Measurements from ENCODE around the gene TXNDC11. TPM values are rescaled to one million over a fixed set of nuclear protein-coding genes. Genes with fewer than 3 reads are reported as not detected.

TXNDC11 gene
- total RNA-seq, 2 experiments from 2014 or later = 21.7 to 24.4 TPM

DNA sequence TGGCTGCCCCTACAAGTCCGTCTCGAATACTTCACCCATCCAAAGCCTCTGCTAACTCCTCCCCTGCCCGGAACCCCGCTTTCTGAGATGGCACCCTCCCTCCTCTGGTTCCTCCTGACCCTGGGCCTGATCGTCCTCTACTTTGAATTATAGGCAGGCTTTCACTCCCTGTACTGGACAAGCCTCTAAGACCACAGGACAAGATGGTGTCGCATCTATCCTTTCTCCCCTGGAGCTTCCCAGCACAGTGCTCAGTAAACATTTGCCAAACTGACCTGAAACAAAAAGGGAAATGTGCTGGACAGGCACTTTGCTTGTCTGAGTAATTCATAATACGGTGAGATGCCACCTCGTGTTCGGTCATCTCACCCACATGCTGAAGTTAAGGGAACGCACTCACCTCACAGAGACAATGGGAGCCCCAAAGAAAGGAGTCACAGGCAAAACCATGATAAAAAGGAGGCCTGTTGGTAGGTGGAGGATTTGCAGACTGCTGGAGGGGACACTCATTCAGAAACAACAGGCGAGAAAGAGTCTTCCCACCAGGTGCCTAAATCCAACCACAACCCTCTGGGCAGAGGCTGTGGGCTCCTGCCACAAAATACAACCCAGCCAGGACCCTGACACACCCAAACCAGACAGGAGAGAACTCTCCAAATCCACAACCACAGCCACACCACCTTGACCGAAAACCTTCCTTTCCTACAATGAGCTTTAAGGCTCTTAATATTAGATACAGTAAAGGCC lies 46.2 kb downstream of the TXNDC11 start:
- H3K4me3 Mint-ChIP-seq = no peak overlapping the region
- H3K9me3 Mint-ChIP-seq = no peaks in the 10 kb centered on the region
- intact Hi-C loops (cut with micrococcal nuclease) = no loop called here
- H3K27me3 Mint-ChIP-seq = no peaks in the 10 kb centered on the region
- CTCF ChIA-PET = interaction anchor here (2.2 to 2.3 kb wide), 2 partner anchors 18 to 26 kb away, joined by 8 to 9 read pairs; no protein-coding TSS in a partner anchor
- ATAC-seq (no peak), DNase-seq (no peak)
- H3K36me3 Mint-ChIP-seq (ENCODE audit: low read depth) = peaks cover 40% of the 10 kb centered on the region
- H3K4me1 Mint-ChIP-seq (ENCODE audit: low read depth) = peaks cover 30% of the 10 kb centered on the region
- TF ChIP-seq, protein P1, sequence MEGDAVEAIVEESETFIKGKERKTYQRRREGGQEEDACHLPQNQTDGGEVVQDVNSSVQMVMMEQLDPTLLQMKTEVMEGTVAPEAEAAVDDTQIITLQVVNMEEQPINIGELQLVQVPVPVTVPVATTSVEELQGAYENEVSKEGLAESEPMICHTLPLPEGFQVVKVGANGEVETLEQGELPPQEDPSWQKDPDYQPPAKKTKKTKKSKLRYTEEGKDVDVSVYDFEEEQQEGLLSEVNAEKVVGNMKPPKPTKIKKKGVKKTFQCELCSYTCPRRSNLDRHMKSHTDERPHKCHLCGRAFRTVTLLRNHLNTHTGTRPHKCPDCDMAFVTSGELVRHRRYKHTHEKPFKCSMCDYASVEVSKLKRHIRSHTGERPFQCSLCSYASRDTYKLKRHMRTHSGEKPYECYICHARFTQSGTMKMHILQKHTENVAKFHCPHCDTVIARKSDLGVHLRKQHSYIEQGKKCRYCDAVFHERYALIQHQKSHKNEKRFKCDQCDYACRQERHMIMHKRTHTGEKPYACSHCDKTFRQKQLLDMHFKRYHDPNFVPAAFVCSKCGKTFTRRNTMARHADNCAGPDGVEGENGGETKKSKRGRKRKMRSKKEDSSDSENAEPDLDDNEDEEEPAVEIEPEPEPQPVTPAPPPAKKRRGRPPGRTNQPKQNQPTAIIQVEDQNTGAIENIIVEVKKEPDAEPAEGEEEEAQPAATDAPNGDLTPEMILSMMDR (IDR thresholded peaks at IDR 0.05) = no peak
- POLR2A ChIA-PET = no interaction called here
- H3K27ac Mint-ChIP-seq = no peak overlapping the region

DNA sequence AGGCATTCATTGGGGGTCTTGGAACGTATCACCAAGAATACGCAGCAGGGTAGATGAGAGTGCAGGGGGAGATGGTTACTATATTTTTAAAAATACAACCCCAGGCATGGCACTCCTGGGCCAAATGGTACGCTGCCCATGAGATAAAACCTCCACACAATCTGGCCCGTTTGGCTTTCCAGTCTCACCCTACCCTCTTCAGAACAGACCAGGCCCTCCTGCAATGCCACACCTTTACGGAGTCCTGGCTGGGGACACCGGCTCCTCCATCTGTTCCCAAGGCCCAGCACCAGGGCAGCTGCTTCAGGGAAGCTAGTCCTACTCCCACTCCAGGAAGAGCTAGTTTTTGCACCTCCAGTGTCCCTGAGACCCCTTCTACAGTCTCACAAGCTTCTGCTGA lies 50.0 kb downstream of the TXNDC11 start:
- Mint-ChIP-seq H3K36me3 (ENCODE audit: low read depth) (peaks cover 41% of the 10 kb centered on the region), H3K27me3 (no peaks in the 10 kb centered on the region), H3K9me3 (no peaks in the 10 kb centered on the region), H3K4me3 (no peak overlapping the region), H3K4me1 (ENCODE audit: low read depth) (peaks cover 26% of the 10 kb centered on the region), H3K27ac (no peak overlapping the region)
- ATAC-seq = no peak
- TF ChIP-seq, protein P1 (IDR thresholded peaks at IDR 0.05) = no peak
- CTCF ChIA-PET = no interaction called here
- intact Hi-C loops (cut with micrococcal nuclease) = no loop called here
- POLR2A ChIA-PET = no interaction called here
- no peak for DNase-seq

DNA sequence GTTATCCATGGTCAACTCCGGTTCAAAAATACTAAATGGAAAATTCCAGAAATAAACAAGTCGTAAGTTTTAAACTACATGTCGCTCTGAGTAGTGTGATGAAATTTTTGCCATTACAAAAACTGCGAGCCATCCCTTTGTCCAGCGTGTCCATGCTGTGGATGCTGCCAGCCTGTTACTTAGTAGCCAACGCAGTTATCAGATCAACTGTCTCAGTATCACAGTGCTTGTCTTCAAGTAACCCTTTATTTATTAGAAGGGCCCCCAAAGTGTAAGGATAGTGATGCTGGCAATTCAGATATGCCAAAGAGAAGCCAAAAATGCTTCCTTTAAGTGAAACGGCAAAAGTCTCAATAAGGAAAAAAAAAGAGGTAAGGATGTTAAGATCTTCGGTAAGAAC lies 50.5 kb downstream of the TXNDC11 start:
- intact Hi-C loops (cut with micrococcal nuclease) = no loop called here
- peaks cover 41% of the 10 kb centered on the region for H3K36me3 Mint-ChIP-seq (ENCODE audit: low read depth)

DNA sequence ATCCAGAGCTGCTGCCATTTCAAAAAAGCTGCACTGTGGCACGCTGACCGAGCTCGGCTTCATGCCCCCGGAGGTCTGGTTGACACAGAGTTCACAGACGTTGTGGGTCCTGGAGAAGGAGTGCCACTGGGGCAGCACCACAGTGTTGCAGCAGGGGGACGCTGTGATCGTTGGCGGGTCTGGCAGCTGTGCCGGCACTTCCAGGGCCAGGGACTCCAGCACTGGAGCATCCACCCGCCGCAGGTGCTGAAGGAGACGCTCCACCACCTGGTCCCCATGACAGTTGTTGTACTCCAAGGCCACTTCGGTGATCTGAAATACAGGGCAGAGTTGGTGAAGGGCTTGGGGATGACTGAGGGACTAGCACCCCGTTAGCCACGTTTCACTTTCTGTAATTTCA lies 50.9 kb downstream of the TXNDC11 start:
- ATAC-seq = no peak
- H3K27ac Mint-ChIP-seq = no peak overlapping the region
- H3K36me3 Mint-ChIP-seq (ENCODE audit: low read depth) = peaks cover 39% of the 10 kb centered on the region
- ChIA-PET CTCF (interaction anchor here (1.0 to 4.1 kb wide), 4 partner anchors 23 to 376 kb away, joined by 3 to 21 read pairs (median 5); partner anchors contain the start of gene SNN), POLR2A (interaction anchor here (1.3 kb wide), 1 partner anchor 25 kb away, joined by 3 read pairs; no protein-coding TSS in a partner anchor)
- intact Hi-C loops (cut with micrococcal nuclease) = no loop called here
- no peak for DNase-seq
- H3K4me1 Mint-ChIP-seq (ENCODE audit: low read depth) = peaks cover 22% of the 10 kb centered on the region
- no peaks in the 10 kb centered on the region for H3K27me3 Mint-ChIP-seq
- H3K4me3 Mint-ChIP-seq = no peak overlapping the region
- TF ChIP-seq, protein P1 (IDR thresholded peaks at IDR 0.05) = no peak
- no peaks in the 10 kb centered on the region for H3K9me3 Mint-ChIP-seq

More for the DNA sequence above, 50.5 kb downstream of the TXNDC11 start:
- H3K27me3 Mint-ChIP-seq = no peaks in the 10 kb centered on the region
- DNase-seq (no peak), ATAC-seq (no peak)
- H3K9me3 Mint-ChIP-seq = no peaks in the 10 kb centered on the region
- H3K27ac Mint-ChIP-seq = no peak overlapping the region
- H3K4me1 Mint-ChIP-seq (ENCODE audit: low read depth) = peaks cover 24% of the 10 kb centered on the region
- H3K4me3 Mint-ChIP-seq = no peak overlapping the region
- ChIA-PET CTCF (interaction anchor here (1.3 kb wide), 1 partner anchor 23 kb away, joined by 4 read pairs; the partner anchor contains the start of gene SNN), POLR2A (no interaction called here)
- TF ChIP-seq, protein P1 (IDR thresholded peaks at IDR 0.05) = no peak

DNA sequence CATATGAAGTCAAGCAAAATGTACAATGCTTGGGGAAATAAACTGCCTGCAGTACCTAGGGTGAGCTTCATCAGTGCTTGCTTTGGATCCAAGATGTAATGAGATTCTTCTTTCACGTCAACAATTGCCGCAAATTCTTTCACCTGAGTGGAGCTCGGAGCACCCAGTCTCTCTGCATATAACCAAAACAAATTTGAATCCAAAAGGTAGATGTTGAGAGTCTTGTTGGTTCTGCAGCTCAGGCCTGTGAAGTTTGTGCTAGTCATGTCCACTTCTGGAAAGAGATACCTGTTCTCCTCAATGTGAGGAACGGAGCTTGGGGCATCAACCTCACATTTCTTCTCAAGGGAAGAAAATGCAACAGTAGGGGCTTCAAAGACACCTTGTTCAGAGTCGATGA lies 51.4 kb downstream of the TXNDC11 start:
- CTCF ChIA-PET = interaction anchor here (0.8 to 4.1 kb wide), 6 partner anchors 16 to 377 kb away, joined by 3 to 21 read pairs (median 4); partner anchors contain the start of gene SNN
- POLR2A ChIA-PET = interaction anchor here (1.3 kb wide), 1 partner anchor 25 kb away, joined by 3 read pairs; no protein-coding TSS in a partner anchor
- peaks cover 36% of the 10 kb centered on the region for H3K36me3 Mint-ChIP-seq (ENCODE audit: low read depth)

More for the DNA sequence above, 51.4 kb downstream of the TXNDC11 start:
- ATAC-seq = no peak
- Mint-ChIP-seq H3K4me1 (ENCODE audit: low read depth) (peaks cover 18% of the 10 kb centered on the region), H3K27me3 (no peaks in the 10 kb centered on the region), H3K4me3 (no peak overlapping the region), H3K27ac (no peak overlapping the region), H3K9me3 (no peaks in the 10 kb centered on the region)
- intact Hi-C loops (cut with micrococcal nuclease) = no loop called here
- TF ChIP-seq, protein P1 (IDR thresholded peaks at IDR 0.05) = no peak
- DNase-seq = no peak
